PC-9 (cell line): Measurements from ENCODE around the gene TOX2.

Experiments
- EZH2 ChIP-seq: fragments of 200-600 bp; sonication (generic); IDR thresholded peaks from 2 replicates; pipeline ENCODE4 v1.8.0; 2017; ENCODE audit warnings: antibody characterized with exemption, low read depth
- TF ChIP-seq, protein P1 (sequence below): fragments of 200-600 bp; sonication (generic); conservative IDR thresholded peaks from 2 replicates; pipeline ENCODE4 v1.6.1; 2017; ENCODE audit warnings: mixed run types, antibody characterized with exemption, mild to moderate bottlenecking, moderate library complexity

DNA sequence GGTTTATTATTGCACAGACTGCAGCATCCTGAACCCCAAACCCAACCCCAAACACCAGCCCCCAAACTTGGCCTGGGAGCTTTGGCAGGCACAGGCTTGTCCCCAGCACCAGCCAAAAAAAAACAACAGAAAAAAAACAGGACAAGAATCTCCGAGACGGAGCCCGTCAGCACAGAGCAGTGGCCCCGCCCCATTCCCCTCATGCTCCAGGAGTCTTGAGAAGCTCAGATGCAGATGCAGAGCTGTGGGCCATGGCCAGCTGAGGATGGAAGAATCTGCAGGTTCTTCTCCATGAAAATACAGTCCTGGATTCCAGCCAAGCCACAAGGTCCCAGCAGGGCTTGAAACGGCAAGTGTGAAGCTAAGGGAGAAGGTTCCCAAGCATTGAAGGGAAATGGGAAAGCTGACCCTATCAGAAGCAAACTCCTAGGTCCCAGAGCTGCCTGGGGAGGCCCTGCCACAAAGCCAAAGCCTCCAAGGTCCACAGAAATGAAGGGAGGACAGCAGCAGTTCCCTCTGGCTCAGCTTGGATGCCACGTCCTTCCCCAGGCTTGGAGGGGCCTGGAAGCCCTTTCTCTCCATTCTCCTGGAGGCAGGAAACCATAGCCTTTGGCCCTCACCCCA is 197.2 kb downstream of the TOX2 start:
- TF ChIP-seq, protein P1, sequence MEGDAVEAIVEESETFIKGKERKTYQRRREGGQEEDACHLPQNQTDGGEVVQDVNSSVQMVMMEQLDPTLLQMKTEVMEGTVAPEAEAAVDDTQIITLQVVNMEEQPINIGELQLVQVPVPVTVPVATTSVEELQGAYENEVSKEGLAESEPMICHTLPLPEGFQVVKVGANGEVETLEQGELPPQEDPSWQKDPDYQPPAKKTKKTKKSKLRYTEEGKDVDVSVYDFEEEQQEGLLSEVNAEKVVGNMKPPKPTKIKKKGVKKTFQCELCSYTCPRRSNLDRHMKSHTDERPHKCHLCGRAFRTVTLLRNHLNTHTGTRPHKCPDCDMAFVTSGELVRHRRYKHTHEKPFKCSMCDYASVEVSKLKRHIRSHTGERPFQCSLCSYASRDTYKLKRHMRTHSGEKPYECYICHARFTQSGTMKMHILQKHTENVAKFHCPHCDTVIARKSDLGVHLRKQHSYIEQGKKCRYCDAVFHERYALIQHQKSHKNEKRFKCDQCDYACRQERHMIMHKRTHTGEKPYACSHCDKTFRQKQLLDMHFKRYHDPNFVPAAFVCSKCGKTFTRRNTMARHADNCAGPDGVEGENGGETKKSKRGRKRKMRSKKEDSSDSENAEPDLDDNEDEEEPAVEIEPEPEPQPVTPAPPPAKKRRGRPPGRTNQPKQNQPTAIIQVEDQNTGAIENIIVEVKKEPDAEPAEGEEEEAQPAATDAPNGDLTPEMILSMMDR: no peak
- TF ChIP-seq EZH2: no peak
